Spinal cord (tissue), 10 donors: ENCODE results near the gene HDGFL1. TPM values are rescaled to one million over a fixed set of nuclear protein-coding genes. Genes with fewer than 3 reads are reported as not detected.

ENCODE experiments used
- DNase-seq, 6 donors: peaks; one replicate each; pipeline versions ENCODE4 v3.0.0 to v3.0.0-alpha.2; 2013 to 2015; ENCODE audit warnings: low spot score in 6 of 6, low read depth in 4 of 6
- H3K27ac ChIP-seq: one replicate; pipeline ENCODE4 v1.5.1; 2013; ENCODE audit warnings: low read depth, low read length, control low read depth
- H3K27me3 ChIP-seq: one replicate; pipeline ENCODE4 v1.6.1; 2013; ENCODE audit warnings: low read length; ENCODE audit not compliant: control insufficient read depth, insufficient read depth
- H3K36me3 ChIP-seq: one replicate; pipeline ENCODE4 v1.6.1; 2013; ENCODE audit warnings: low read length; ENCODE audit not compliant: control insufficient read depth, insufficient read depth
- H3K4me1 ChIP-seq: one replicate; pipeline ENCODE4 v1.6.1; 2013; ENCODE audit warnings: low read length; ENCODE audit not compliant: control insufficient read depth, insufficient read depth
- H3K4me3 ChIP-seq: one replicate; pipeline ENCODE4 v1.5.1; 2013; ENCODE audit warnings: low read depth, low read length, control low read depth
- H3K9me3 ChIP-seq: one replicate; pipeline ENCODE4 v1.6.1; 2013; ENCODE audit warnings: low read length; ENCODE audit not compliant: control insufficient read depth, insufficient read depth
- WGBS: methylation state at CpG from one replicate; pipeline ENCODE4 v1.1.5; 2013; ENCODE audit warnings: missing lambda C conversion rate; ENCODE audit not compliant: insufficient coverage; 5-methylcytosine and 5-hydroxymethylcytosine counted together
- long read RNA-seq, 4 donors: transcript quantifications; one replicate each; lab custom pipeline, GENCODE V29; 2026
- polyA plus RNA-seq, 2 donors: library from polyadenylated mRNA; unstranded; fragments of 120-200 nt; gene quantifications; one replicate each; pipeline ENCODE4 v1.2.1, GENCODE V29; 2013; ENCODE audit not compliant: insufficient read length in 2 of 2
- total RNA-seq, 2 donors: library from RNA; depleted of rRNA in 1 of 2; stranded (reverse); fragments of 120-200 nt in 1 of 2; fragments of >200 nt in 1 of 2; gene quantifications; one replicate each; pipeline versions ENCODE4 v1.2.3 to v1.2.4, GENCODE V29; 2013 to 2014
- donor health status: healthy.

HDGFL1 gene
- total RNA-seq = not detected
- polyA plus RNA-seq = not detected
- long read RNA-seq, donor 1, partial matches to known transcripts = 0 of 2 reads
- long read RNA-seq, donor 1, other reads (novel, unspliced or antisense) = 0 of 2 reads
- long read RNA-seq, donor 2 = 0 reads
- long read RNA-seq, donor 3 = 0 reads
- long read RNA-seq, donor 4 = 0 reads

DNA sequence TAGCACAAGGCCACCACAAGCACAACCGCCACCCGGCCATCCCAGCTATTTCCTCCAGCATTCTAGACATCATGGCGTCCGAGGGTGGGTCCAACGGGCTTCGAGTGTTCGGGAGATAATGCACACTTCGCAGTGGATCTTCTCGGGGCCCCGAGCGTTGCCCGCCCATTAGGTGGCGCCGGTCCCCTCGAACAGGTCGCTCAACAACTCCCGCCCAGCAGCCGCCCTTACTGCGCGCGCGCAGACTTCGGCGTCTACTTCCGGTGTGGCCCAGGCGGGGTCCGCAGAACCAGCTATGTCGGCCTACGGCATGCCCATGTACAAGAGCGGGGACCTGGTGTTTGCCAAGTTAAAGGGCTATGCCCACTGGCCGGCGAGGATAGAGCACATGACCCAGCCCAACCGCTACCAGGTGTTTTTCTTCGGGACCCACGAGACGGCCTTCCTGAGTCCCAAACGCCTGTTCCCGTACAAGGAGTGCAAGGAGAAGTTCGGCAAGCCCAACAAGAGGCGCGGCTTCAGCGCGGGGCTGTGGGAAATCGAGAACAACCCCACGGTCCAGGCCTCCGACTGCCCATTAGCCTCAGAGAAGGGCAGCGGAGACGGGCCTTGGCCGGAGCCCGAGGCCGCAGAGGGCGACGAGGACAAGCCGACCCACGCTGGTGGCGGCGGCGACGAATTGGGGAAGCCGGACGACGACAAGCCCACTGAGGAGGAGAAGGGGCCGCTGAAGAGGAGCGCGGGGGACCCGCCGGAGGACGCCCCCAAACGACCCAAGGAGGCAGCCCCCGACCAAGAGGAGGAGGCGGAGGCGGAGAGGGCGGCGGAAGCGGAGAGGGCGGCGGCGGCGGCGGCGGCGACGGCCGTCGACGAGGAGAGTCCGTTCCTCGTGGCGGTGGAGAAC, at the start of gene HDGFL1:
Gene HDGFL1 (plus strand): TSS at position 286 of the 904 bp plus-strand sequence. CDS start 10 bp downstream, at position 296.
- Histone ChIP-seq H3K27ac (no peak within 1 kb of the TSS), H3K27me3 (no peaks in the 10 kb centered on the region), H3K9me3 (peaks cover 2% of the 10 kb centered on the region), H3K36me3 (no peaks in the 10 kb centered on the region), H3K4me1 (no peaks in the 10 kb centered on the region), H3K4me3 (no peak within 1 kb of the TSS)
- DNase-seq = no peak
- WGBS = 95% methylated on average over 89 of the region's 89 CpGs

GRCh38 chr6:22521035-22521434, 48.3 kb upstream of the HDGFL1 start:
- WGBS = 89% methylated on average over 1 of the region's 4 CpGs
- H3K27me3 ChIP-seq = no peaks in the 10 kb centered on the region

DNA sequence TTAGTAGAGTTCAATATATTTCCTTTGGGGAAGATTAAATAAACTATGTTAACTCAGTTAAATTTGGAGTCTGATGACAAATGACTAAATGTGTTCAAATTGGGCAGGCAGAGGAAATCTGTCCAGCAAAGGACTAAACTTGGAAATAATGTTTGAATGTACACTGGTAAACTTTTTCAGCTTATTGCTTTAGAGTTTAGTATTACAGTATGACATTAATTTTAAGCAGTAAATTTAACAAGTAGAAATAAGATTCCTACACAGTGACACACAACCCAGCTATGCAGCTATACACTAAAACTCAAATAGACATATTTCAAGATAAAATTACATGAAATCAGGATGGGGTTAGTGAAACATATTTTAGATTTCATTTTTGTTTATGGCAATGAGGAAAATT, 42.6 kb upstream of the HDGFL1 start:
- Histone ChIP-seq H3K27me3 (no peaks in the 10 kb centered on the region), H3K4me3 (no peak overlapping the region), H3K9me3 (no peaks in the 10 kb centered on the region), H3K4me1 (no peaks in the 10 kb centered on the region), H3K27ac (no peak overlapping the region), H3K36me3 (no peaks in the 10 kb centered on the region)
- no peak for DNase-seq

More at GRCh38 chr6:22521035-22521434, 48.3 kb upstream of the HDGFL1 start:
- Histone ChIP-seq H3K4me1 (no peaks in the 10 kb centered on the region), H3K9me3 (no peaks in the 10 kb centered on the region), H3K27ac (no peak overlapping the region), H3K36me3 (no peaks in the 10 kb centered on the region), H3K4me3 (no peak overlapping the region)
- DNase-seq = no peak

DNA sequence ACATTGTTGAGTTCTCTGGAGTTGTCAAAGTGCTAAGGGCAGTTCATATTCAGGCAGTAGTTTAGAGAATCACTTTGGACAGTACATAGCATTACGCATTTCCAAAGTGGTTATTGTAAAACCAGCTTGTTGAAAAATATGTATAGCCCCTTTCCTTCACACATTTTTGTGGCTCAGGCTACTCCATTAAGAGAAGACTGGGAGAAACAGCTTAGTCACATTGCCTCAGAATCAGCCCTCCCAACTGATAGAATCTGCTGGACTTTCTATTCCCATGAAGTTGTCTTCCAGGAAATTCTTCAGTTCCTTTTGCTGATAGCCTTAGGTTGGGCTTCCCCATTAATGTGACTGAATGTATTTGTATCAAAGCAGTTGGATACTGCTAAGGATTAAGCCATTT, 39.5 kb upstream of the HDGFL1 start:
- Histone ChIP-seq H3K9me3 (no peaks in the 10 kb centered on the region), H3K27ac (no peak overlapping the region), H3K4me3 (no peak overlapping the region), H3K4me1 (no peaks in the 10 kb centered on the region), H3K36me3 (no peaks in the 10 kb centered on the region), H3K27me3 (no peaks in the 10 kb centered on the region)
- WGBS = no CpG with 5 or more reads among the region's 1 CpG
- no peak for DNase-seq

GRCh38 chr6:22530506-22530905, 38.9 kb upstream of the HDGFL1 start:
- Histone ChIP-seq H3K27ac (no peak overlapping the region), H3K9me3 (peaks cover 1% of the 10 kb centered on the region), H3K4me3 (no peak overlapping the region), H3K36me3 (no peaks in the 10 kb centered on the region), H3K4me1 (no peaks in the 10 kb centered on the region), H3K27me3 (no peaks in the 10 kb centered on the region)
- DNase-seq = no peak
- WGBS = 100% methylated on average over 1 of the region's 1 CpG

- whole genome bisulfite sequencing = no CpG with 5 or more reads among the region's 4 CpGs
- H3K4me1 ChIP-seq = no peaks in the 10 kb centered on the region
- H3K27ac ChIP-seq = no peak overlapping the region
Measured at GRCh38 chr6:22536122-22536521, 33.2 kb upstream of the HDGFL1 start.

GRCh38 chr6:22544476-22544875, 24.9 kb upstream of the HDGFL1 start:
- Histone ChIP-seq H3K27me3 (no peaks in the 10 kb centered on the region), H3K27ac (no peak overlapping the region), H3K4me3 (no peak overlapping the region), H3K36me3 (no peaks in the 10 kb centered on the region), H3K4me1 (no peaks in the 10 kb centered on the region), H3K9me3 (peaks cover 2% of the 10 kb centered on the region)
- no peak for DNase-seq

More at GRCh38 chr6:22536122-22536521, 33.2 kb upstream of the HDGFL1 start:
- Histone ChIP-seq H3K9me3 (peaks cover 1% of the 10 kb centered on the region), H3K27me3 (no peaks in the 10 kb centered on the region), H3K4me3 (no peak overlapping the region), H3K36me3 (no peaks in the 10 kb centered on the region)
- DNase-seq = no peak

- H3K36me3 ChIP-seq = no peaks in the 10 kb centered on the region
- no CpG with 5 or more reads among the region's 2 CpGs for WGBS
- DNase-seq = no peak
- H3K4me3 ChIP-seq = no peak overlapping the region
- H3K4me1 ChIP-seq = no peaks in the 10 kb centered on the region
- H3K9me3 ChIP-seq = peaks cover 2% of the 10 kb centered on the region
- no peak overlapping the region for H3K27ac ChIP-seq
- no peaks in the 10 kb centered on the region for H3K27me3 ChIP-seq
Measured at GRCh38 chr6:22545051-22545450, 24.3 kb upstream of the HDGFL1 start.

DNA sequence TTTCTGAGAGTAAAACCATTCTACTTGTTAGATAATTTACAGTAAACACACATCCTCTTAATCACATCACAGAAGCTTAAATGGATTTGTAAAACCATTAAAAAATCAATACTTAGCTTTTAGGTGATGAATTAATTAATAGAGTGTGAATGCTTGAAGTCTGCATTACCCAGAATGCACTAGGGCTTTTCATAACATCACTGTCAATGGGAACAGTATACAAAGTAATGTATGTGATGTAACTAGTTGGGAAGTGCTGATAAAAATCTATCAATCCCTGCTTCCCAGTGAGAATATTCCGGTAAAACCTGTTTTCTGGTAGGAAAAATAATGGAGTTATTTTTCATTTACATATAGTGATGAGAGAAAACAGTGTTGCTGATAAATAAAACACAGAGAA, 23.1 kb upstream of the HDGFL1 start:
- WGBS = no CpG with 5 or more reads among the region's 1 CpG
- Histone ChIP-seq H3K27ac (no peak overlapping the region), H3K4me1 (no peaks in the 10 kb centered on the region), H3K27me3 (no peaks in the 10 kb centered on the region), H3K36me3 (no peaks in the 10 kb centered on the region), H3K4me3 (no peak overlapping the region), H3K9me3 (peaks cover 2% of the 10 kb centered on the region)
- no peak for DNase-seq
